Natural killer cell (primary cell): ENCODE results near the gene BLTP2. TPM values are rescaled to one million over a fixed set of nuclear protein-coding genes. Genes with fewer than 3 reads are reported as not detected.
A peak's percentile ranks its signal among the peaks of the same experiment; 100 is the strongest.

ENCODE experiments used
- ATAC-seq, 3 donors: fragments of 150-1000 bp in 2 of 3; fragments of 200-7000 bp in 1 of 3; cut with Tn5 transposase; 1 replicate in 1 of 3; 2 replicates in 2 of 3; pipeline ENCODE4 v1.10.0; 2021; ENCODE audit warnings: mild to moderate bottlenecking in 2 of 3, moderate library complexity in 2 of 3
- DNase-seq, 2 donors: peaks; one replicate each; pipeline versions ENCODE4 v3.0.0 to v3.0.0-alpha.2; 2013 to 2021; ENCODE audit warnings: mixed read lengths in 1 of 2
- H3K27ac ChIP-seq: one replicate; pipeline ENCODE4 v1.5.1; 2013; ENCODE audit warnings: mild to moderate bottlenecking, low read length
- H3K27me3 ChIP-seq: one replicate; pipeline ENCODE4 v1.6.1; 2013; ENCODE audit warnings: low read length; ENCODE audit not compliant: control insufficient read depth, insufficient read depth
- H3K36me3 ChIP-seq: one replicate; pipeline ENCODE4 v1.6.1; 2013; ENCODE audit warnings: low read length; ENCODE audit not compliant: control insufficient read depth, insufficient read depth
- H3K4me1 ChIP-seq: one replicate; pipeline ENCODE4 v1.6.1; 2013; ENCODE audit warnings: low read length; ENCODE audit not compliant: control insufficient read depth, insufficient read depth
- H3K4me3 ChIP-seq: one replicate; pipeline ENCODE4 v1.5.1; 2013; ENCODE audit warnings: low read length
- H3K9me3 ChIP-seq: one replicate; pipeline ENCODE4 v1.6.1; 2013; ENCODE audit warnings: low read length; ENCODE audit not compliant: control insufficient read depth, insufficient read depth
- H3K27ac Mint-ChIP-seq, 2 donors: one replicate each; pipeline ENCODE4 v1.8.0; 2022; ENCODE audit warnings: mild to moderate bottlenecking in 2 of 2, mixed read lengths in 2 of 2, moderate library complexity in 1 of 2
- H3K27me3 Mint-ChIP-seq, 2 donors: one replicate each; pipeline ENCODE4 v1.8.0; 2022; ENCODE audit warnings: low read depth in 2 of 2, mixed read lengths in 2 of 2
- H3K36me3 Mint-ChIP-seq: one replicate; pipeline ENCODE4 v1.8.0; 2022; ENCODE audit warnings: mixed read lengths
- H3K4me1 Mint-ChIP-seq, 2 donors: one replicate each; pipeline ENCODE4 v1.8.0; 2022; ENCODE audit warnings: mixed read lengths in 2 of 2
- H3K4me3 Mint-ChIP-seq: one replicate; pipeline ENCODE4 v1.8.0; 2022; ENCODE audit warnings: mild to moderate bottlenecking, moderate library complexity, mixed read lengths
- H3K9me3 Mint-ChIP-seq, 2 donors: one replicate each; pipeline ENCODE4 v1.8.0; 2022; ENCODE audit warnings: mixed read lengths in 2 of 2
- CTCF ChIP-seq: fragments of 200-600 bp; IDR thresholded peaks from one replicate; pipeline ENCODE4 v1.8.0; 2022; ENCODE audit warnings: antibody characterized with exemption
- WGBS: methylation state at CpG from one replicate; pipeline ENCODE4 v1.1.7; 2013; ENCODE audit warnings: missing lambda C conversion rate; ENCODE audit not compliant: insufficient coverage; 5-methylcytosine and 5-hydroxymethylcytosine counted together
- intact Hi-C: fragments of 100-400 bp; cut with micrococcal nuclease; formaldehyde crosslinking; loops from one replicate; pipeline ENCODE4 v1.14.2; 2022
- total RNA-seq, 4 donors: library from RNA; stranded (reverse); fragments of 120-200 nt in 1 of 4; gene quantifications; one replicate each; pipeline versions ENCODE4 v1.2.3 to v1.2.4, GENCODE V29; 2013 to 2022

The BLTP2 gene
- 100 to 1,000 TPM; 169 to 199 (median 188) TPM for total RNA-seq
- 116 TPM for total RNA-seq (2013)

GRCh38 chr17:28644787-28645575 is at the start of gene BLTP2:
BLTP2 (minus strand) TSS chr17:28645158; CDS start chr17:28645056, 102 bp downstream.
- no peaks in the 10 kb centered on the region for H3K9me3 ChIP-seq
- ATAC-seq (peak; percentile 96 to 100 (median 97)), DNase-seq (peak; percentile 90 to 98)
- Mint-ChIP-seq H3K9me3 (no peaks in the 10 kb centered on the region), H3K4me1 (peaks cover 36 to 38% of the 10 kb centered on the region in 2 donors), H3K36me3 (peaks cover 4% of the 10 kb centered on the region), H3K27me3 (no peaks in the 10 kb centered on the region), H3K4me3 (peak within 1 kb of the TSS; percentile 98), H3K27ac (peak within 1 kb of the TSS; percentile 92 to 98)
- TF ChIP-seq CTCF, result no peak
- intact Hi-C loops, result loop anchor here (2.0 to 5.0 kb wide), 2 partner anchors 74 to 257 kb away; partner anchors contain the start of genes DHRS13 and RPL23A
- H3K4me1 ChIP-seq, result peaks cover 36% of the 10 kb centered on the region
- WGBS, result under 1% methylated on average over 86 of the region's 89 CpGs
- peak within 1 kb of the TSS; percentile 82 for H3K4me3 ChIP-seq
- H3K27me3 ChIP-seq, result no peaks in the 10 kb centered on the region
- H3K27ac ChIP-seq, result peak within 1 kb of the TSS; percentile 98
- H3K36me3 ChIP-seq, result peaks cover 34% of the 10 kb centered on the region

DNA sequence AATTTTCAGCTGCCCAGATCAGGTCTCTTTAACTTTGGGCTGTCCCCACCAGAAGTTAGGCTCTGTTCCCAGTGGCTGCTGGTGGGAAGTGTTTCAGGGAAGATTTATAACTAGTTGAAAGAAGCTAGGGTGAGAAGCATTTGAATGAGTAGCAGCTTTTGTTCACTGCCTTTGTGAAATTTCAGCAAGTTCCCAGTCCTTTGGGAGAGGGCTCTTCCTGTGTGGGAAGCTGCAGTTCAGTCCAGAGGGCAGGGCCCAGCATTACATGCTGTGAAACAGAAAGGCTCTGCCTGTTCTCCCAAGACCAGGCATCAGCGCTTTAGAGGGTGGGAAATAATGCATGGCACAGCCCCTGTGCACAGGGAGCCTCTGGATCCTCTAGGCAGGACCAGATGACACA is 48.9 kb upstream of the BLTP2 start:
- Histone ChIP-seq H3K4me1 (no peaks in the 10 kb centered on the region), H3K9me3 (no peaks in the 10 kb centered on the region), H3K36me3 (peaks cover 74% of the 10 kb centered on the region), H3K27ac (no peak overlapping the region), H3K27me3 (no peaks in the 10 kb centered on the region), H3K4me3 (no peak overlapping the region)
- TF ChIP-seq CTCF, result no peak
- H3K9me3 Mint-ChIP-seq, result no peaks in the 10 kb centered on the region
- no peak overlapping the region for H3K4me3 Mint-ChIP-seq
- H3K36me3 Mint-ChIP-seq, result peaks cover 16% of the 10 kb centered on the region
- DNase-seq (no peak), ATAC-seq (no peak)
- no peak overlapping the region for H3K27ac Mint-ChIP-seq
- no peaks in the 10 kb centered on the region for H3K27me3 Mint-ChIP-seq
- no peaks in the 10 kb centered on the region for H3K4me1 Mint-ChIP-seq
- intact Hi-C loops, result no loop called here
- 100% methylated on average over 1 of the region's 1 CpG for WGBS

DNA sequence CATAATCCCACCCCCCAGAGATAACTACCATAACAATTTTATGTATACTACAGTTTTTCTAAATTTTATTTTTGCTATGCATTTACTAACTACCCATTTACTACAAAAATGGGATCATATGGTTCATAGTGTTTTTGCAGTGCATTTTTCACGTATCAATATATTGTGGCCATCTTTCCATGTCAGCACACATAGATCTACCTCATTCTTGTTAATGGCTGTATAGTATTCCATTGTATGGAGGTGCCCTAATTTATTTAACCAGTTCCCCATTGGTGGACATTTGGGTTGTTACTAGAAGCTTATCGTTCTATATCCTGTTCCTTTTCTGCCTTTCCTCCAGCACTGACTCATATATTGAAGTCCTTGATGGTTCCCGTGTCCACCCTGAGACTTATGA is 44.1 kb upstream of the BLTP2 start:
- Mint-ChIP-seq H3K36me3 (peaks cover 19% of the 10 kb centered on the region), H3K9me3 (no peaks in the 10 kb centered on the region), H3K27me3 (no peaks in the 10 kb centered on the region), H3K4me3 (no peak overlapping the region), H3K27ac (no peak overlapping the region), H3K4me1 (no peaks in the 10 kb centered on the region)
- H3K27ac ChIP-seq, result no peak overlapping the region
- intact Hi-C loops, result no loop called here
- H3K4me1 ChIP-seq, result no peaks in the 10 kb centered on the region
- no peak overlapping the region for H3K4me3 ChIP-seq
- no peaks in the 10 kb centered on the region for H3K9me3 ChIP-seq
- no peaks in the 10 kb centered on the region for H3K27me3 ChIP-seq
- peaks cover 75% of the 10 kb centered on the region for H3K36me3 ChIP-seq
- WGBS, result 100% methylated on average over 2 of the region's 3 CpGs
- DNase-seq (no peak), ATAC-seq (no peak)
- no peak for TF ChIP-seq CTCF
